ENCODE data around the gene PNN. TPM values are rescaled to one million over a fixed set of nuclear protein-coding genes. Genes with fewer than 3 reads are reported as not detected.

The PNN gene
- total RNA-seq, 3 donors from 2014 or later (not counting 1 experiment from before 2014, with no cell fraction given), result 121 to 153 (median 145) TPM

DNA sequence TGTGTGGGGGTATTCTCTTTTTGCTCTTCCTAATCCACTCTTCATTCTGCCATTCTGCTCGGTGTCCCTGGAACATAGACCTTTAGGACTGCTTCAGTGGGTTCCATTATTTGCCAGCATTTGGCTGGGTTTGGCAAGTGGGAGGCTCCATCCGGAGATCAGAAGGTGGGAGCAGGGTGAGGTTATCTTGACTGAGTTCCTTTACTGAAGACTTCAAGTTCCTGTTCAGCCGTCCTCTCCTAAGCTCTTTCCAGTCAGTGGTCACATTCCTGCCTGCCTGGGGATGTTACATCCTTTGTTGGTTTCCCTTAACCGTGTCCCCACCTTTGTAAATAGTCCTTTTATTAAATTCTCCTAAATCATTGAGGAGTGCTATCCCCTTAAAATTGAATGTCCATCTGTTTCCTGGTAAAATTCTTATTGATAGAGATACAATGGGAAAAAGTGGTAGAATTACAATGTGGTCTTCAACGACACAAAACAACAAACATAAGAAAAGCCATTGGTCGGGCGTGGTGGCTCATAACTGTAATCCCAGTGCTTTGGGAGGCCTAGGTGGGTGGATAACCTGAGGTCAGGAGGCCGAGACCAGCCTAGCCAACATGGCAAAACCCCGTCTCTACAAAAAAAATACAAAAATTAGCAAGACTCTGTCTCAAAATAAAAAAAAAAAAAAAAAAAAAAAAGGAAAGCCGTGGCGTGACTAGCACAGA lies 53.6 kb downstream of the PNN start:
- H3K27ac Mint-ChIP-seq, result peak overlapping the region; percentile 90 to 96
- peak; percentile 19 to 23 for DNase-seq
- H3K9me3 ChIP-seq (ENCODE audit: control insufficient read depth, insufficient read depth, low read length), result no peaks in the 10 kb centered on the region
- TF ChIP-seq, protein P1, sequence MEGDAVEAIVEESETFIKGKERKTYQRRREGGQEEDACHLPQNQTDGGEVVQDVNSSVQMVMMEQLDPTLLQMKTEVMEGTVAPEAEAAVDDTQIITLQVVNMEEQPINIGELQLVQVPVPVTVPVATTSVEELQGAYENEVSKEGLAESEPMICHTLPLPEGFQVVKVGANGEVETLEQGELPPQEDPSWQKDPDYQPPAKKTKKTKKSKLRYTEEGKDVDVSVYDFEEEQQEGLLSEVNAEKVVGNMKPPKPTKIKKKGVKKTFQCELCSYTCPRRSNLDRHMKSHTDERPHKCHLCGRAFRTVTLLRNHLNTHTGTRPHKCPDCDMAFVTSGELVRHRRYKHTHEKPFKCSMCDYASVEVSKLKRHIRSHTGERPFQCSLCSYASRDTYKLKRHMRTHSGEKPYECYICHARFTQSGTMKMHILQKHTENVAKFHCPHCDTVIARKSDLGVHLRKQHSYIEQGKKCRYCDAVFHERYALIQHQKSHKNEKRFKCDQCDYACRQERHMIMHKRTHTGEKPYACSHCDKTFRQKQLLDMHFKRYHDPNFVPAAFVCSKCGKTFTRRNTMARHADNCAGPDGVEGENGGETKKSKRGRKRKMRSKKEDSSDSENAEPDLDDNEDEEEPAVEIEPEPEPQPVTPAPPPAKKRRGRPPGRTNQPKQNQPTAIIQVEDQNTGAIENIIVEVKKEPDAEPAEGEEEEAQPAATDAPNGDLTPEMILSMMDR (IDR thresholded peaks at IDR 0.05), result no peak
- no peaks in the 10 kb centered on the region for H3K9me3 Mint-ChIP-seq
- peak overlapping the region; percentile 73 for H3K4me3 Mint-ChIP-seq
- peaks cover 2% of the 10 kb centered on the region for H3K27me3 ChIP-seq (ENCODE audit: control insufficient read depth, insufficient read depth, low read length)
- H3K36me3 Mint-ChIP-seq, result no peaks in the 10 kb centered on the region
- WGBS (ENCODE audit: insufficient coverage), result 53% methylated on average over 8 of the region's 11 CpGs
- H3K4me1 Mint-ChIP-seq, result peaks cover 48 to 49% of the 10 kb centered on the region in 2 donors
- intact Hi-C loops (cut with micrococcal nuclease), result loop anchor here (1.0 to 2.0 kb wide), 2 partner anchors 39 to 54 kb away; partner anchors contain the start of gene PNN
- H3K4me3 ChIP-seq (ENCODE audit: low read length), result no peak overlapping the region
- peaks cover 0 to 4% of the 10 kb centered on the region in 2 donors for H3K27me3 Mint-ChIP-seq (ENCODE audit: low read depth in 2 of 2)
- peaks cover 27% of the 10 kb centered on the region for H3K4me1 ChIP-seq (ENCODE audit: control insufficient read depth, insufficient read depth, low read length)
- H3K36me3 ChIP-seq (ENCODE audit: control insufficient read depth, insufficient read depth, low read length), result no peaks in the 10 kb centered on the region
- H3K27ac ChIP-seq (ENCODE audit: low read length), result peak overlapping the region; percentile 91
- ATAC-seq, result no peak

DNA sequence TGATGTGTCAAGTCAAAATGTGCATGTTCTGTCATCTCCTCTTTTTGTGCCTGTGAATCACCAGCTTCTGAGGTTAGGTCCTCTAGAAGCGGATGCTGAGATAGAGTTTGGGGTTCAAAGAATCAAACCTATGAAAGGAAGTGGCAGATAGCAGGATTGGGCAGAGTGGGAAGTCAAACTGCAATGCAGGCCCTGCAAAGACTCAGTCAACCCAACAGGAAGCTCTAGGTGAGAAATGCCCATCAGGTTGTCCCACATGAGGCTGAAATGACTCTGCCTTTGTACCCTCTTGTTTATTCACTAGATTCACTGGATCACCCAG lies 54.1 kb downstream of the PNN start:
- H3K4me3 Mint-ChIP-seq, result peak overlapping the region; percentile 73
- H3K27ac Mint-ChIP-seq, result peak overlapping the region; percentile 90 to 96
- no peaks in the 10 kb centered on the region for H3K36me3 Mint-ChIP-seq
- Histone ChIP-seq H3K27me3 (ENCODE audit: control insufficient read depth, insufficient read depth, low read length) (no peaks in the 10 kb centered on the region), H3K36me3 (ENCODE audit: control insufficient read depth, insufficient read depth, low read length) (no peaks in the 10 kb centered on the region), H3K9me3 (ENCODE audit: control insufficient read depth, insufficient read depth, low read length) (no peaks in the 10 kb centered on the region), H3K4me3 (ENCODE audit: low read length) (no peak overlapping the region), H3K4me1 (ENCODE audit: control insufficient read depth, insufficient read depth, low read length) (peaks cover 27% of the 10 kb centered on the region), H3K27ac (ENCODE audit: low read length) (peak overlapping the region; percentile 91)
- 38% methylated on average over 1 of the region's 1 CpG for WGBS (ENCODE audit: insufficient coverage)
- peaks cover 0 to under 1% of the 10 kb centered on the region in 2 donors for H3K27me3 Mint-ChIP-seq (ENCODE audit: low read depth in 2 of 2)
- TF ChIP-seq, protein P1 (IDR thresholded peaks at IDR 0.05), result no peak
- peak; percentile 33 to 82 for DNase-seq
- H3K9me3 Mint-ChIP-seq, result no peaks in the 10 kb centered on the region
- peak; percentile 69 to 77 (median 75) for ATAC-seq
- intact Hi-C loops (cut with micrococcal nuclease), result loop anchor here (1.0 to 2.0 kb wide), 2 partner anchors 38 to 54 kb away; partner anchors contain the start of gene PNN
- peaks cover 49 to 54% of the 10 kb centered on the region in 2 donors for H3K4me1 Mint-ChIP-seq

DNA sequence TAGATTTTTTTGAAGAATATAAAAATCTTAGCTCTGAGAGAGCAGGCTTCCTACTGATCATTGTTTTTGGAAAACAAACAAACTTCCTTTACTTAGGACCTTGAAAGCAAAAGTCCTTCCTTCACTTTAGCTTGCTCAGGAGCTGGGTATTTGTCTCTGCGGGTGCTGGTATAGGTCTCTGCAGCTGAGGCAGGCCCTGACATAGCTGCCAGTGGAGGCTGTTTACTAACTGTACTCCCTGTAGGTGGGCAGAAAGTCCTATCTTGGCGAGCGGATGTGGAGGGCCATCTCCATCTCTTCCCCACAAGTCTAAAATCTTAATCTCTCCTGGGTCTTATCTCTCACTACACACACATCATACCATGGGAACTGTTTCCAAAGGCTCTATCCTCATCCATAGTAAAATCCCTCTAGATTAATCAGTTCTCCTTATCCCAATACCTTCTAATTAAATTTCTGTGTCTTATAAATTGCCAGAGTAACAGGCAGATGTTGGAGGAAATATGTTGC lies 54.6 kb downstream of the PNN start:
- Mint-ChIP-seq H3K4me1 (peaks cover 49 to 54% of the 10 kb centered on the region in 2 donors), H3K9me3 (no peaks in the 10 kb centered on the region), H3K27me3 (ENCODE audit: low read depth in 2 of 2) (no peaks in the 10 kb centered on the region), H3K36me3 (no peaks in the 10 kb centered on the region), H3K4me3 (peak overlapping the region; percentile 52), H3K27ac (peak overlapping the region; percentile 90 to 96)
- TF ChIP-seq, protein P1 (IDR thresholded peaks at IDR 0.05), result no peak
- WGBS (ENCODE audit: insufficient coverage), result 83% methylated on average over 3 of the region's 3 CpGs
- peak overlapping the region; percentile 91 for H3K27ac ChIP-seq (ENCODE audit: low read length)
- no peaks in the 10 kb centered on the region for H3K27me3 ChIP-seq (ENCODE audit: control insufficient read depth, insufficient read depth, low read length)
- H3K4me3 ChIP-seq (ENCODE audit: low read length), result no peak overlapping the region
- H3K4me1 ChIP-seq (ENCODE audit: control insufficient read depth, insufficient read depth, low read length), result peaks cover 27% of the 10 kb centered on the region
- no peaks in the 10 kb centered on the region for H3K9me3 ChIP-seq (ENCODE audit: control insufficient read depth, insufficient read depth, low read length)
- ATAC-seq (peak in 2 of 3 donors; percentile 6 to 17), DNase-seq (no peak)
- no peaks in the 10 kb centered on the region for H3K36me3 ChIP-seq (ENCODE audit: control insufficient read depth, insufficient read depth, low read length)
- intact Hi-C loops (cut with micrococcal nuclease), result loop anchor here (1.0 to 10.0 kb wide), 4 partner anchors 38 to 201 kb away; partner anchors contain the start of gene PNN

Measured in natural killer cell (primary cell).